ENCODE data around the gene KRT8.

DNA sequence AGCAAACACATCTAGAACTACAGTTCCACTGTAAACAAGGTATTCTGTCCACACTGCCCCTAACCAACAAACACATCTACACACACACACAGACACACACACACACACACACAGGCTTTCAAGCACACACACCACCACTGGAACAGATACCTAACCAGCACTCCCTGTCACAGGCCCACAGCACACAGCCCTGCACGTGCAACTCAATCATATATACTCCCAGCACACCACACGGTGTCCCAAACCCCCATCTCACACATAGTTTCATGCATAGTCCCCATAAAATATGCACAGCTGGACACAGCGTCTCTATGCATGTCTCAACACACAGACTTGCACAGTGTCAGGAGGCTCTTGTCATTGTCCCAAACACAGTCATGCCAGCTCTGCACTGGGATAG lies 27.6 kb downstream of the KRT8 start:
- TF ChIP-seq EP300 (IDR thresholded peaks at IDR 0.05; ENCODE audit: borderline replicate concordance) (no peak), TAF1 (IDR thresholded peaks at IDR 0.05; ENCODE audit: low read depth) (no peak), TCF12 (IDR thresholded peaks at IDR 0.05; ENCODE audit: low read depth) (no peak), RAD21 (IDR thresholded peaks at IDR 0.05; ENCODE audit: low read depth) (no peak), YY1 (IDR thresholded peaks at IDR 0.05; ENCODE audit: low read depth) (no peak), CEBPB (IDR thresholded peaks at IDR 0.05) (no peak), ZBTB7A (IDR thresholded peaks at IDR 0.05; ENCODE audit: low read depth) (no peak)
- TF ChIP-seq, protein P1, sequence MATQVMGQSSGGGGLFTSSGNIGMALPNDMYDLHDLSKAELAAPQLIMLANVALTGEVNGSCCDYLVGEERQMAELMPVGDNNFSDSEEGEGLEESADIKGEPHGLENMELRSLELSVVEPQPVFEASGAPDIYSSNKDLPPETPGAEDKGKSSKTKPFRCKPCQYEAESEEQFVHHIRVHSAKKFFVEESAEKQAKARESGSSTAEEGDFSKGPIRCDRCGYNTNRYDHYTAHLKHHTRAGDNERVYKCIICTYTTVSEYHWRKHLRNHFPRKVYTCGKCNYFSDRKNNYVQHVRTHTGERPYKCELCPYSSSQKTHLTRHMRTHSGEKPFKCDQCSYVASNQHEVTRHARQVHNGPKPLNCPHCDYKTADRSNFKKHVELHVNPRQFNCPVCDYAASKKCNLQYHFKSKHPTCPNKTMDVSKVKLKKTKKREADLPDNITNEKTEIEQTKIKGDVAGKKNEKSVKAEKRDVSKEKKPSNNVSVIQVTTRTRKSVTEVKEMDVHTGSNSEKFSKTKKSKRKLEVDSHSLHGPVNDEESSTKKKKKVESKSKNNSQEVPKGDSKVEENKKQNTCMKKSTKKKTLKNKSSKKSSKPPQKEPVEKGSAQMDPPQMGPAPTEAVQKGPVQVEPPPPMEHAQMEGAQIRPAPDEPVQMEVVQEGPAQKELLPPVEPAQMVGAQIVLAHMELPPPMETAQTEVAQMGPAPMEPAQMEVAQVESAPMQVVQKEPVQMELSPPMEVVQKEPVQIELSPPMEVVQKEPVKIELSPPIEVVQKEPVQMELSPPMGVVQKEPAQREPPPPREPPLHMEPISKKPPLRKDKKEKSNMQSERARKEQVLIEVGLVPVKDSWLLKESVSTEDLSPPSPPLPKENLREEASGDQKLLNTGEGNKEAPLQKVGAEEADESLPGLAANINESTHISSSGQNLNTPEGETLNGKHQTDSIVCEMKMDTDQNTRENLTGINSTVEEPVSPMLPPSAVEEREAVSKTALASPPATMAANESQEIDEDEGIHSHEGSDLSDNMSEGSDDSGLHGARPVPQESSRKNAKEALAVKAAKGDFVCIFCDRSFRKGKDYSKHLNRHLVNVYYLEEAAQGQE (IDR thresholded peaks at IDR 0.05; ENCODE audit: low read depth) = no peak
